HepG2 (cell line): ENCODE measurements around the gene CC2D1A. TPM values are rescaled to one million over a fixed set of nuclear protein-coding genes. Genes with fewer than 3 reads are reported as not detected.

Experiments
- CAMTA2 ChIP-seq: sonication (generic); formaldehyde crosslinking; IDR thresholded peaks from 2 replicates; pipeline ENCODE4 v1.4.0; 2020; ENCODE audit warnings: mild to moderate bottlenecking, missing genetic modification reagents, borderline replicate concordance
- EEA1 ChIP-seq: sonication (generic); formaldehyde crosslinking; IDR thresholded peaks from 2 replicates; pipeline ENCODE4 v1.5.1; 2020; ENCODE audit warnings: mild to moderate bottlenecking, missing genetic modification reagents, borderline replicate concordance
- FOXP1 ChIP-seq, 2 experiments: fragments of 450-650 bp in 1 of 2; IDR thresholded peaks; 2 replicates each; pipeline ENCODE4 v1.6.1; 2017 to 2018; ENCODE audit warnings: antibody characterized with exemption in 1 of 2
- GATAD1 ChIP-seq: IDR thresholded peaks from 2 replicates; pipeline ENCODE4 v1.6.1; 2016; ENCODE audit warnings: missing genetic modification reagents, missing compliant biosample characterization
- HMG20B ChIP-seq: conservative IDR thresholded peaks from 2 replicates; pipeline ENCODE4 v1.6.1; 2016; ENCODE audit warnings: missing genetic modification reagents, missing compliant biosample characterization
- MBD4 ChIP-seq: IDR thresholded peaks from 2 replicates; pipeline ENCODE4 v1.6.1; 2012; ENCODE audit warnings: low read length, inconsistent platforms, borderline replicate concordance
- MEIS2 ChIP-seq: sonication (generic); formaldehyde crosslinking; IDR thresholded peaks from 2 replicates; pipeline ENCODE4 v1.9.0; 2021; ENCODE audit warnings: mild to moderate bottlenecking, missing genetic modification reagents
- REL ChIP-seq: sonication (generic); formaldehyde crosslinking; conservative IDR thresholded peaks from 2 replicates; pipeline ENCODE4 v1.8.0; 2022; ENCODE audit warnings: mild to moderate bottlenecking, missing genetic modification reagents, moderate library complexity
- SKI ChIP-seq: fragments of 450-650 bp; IDR thresholded peaks from one replicate; pipeline ENCODE4 v1.6.1; 2018; ENCODE audit warnings: mild to moderate bottlenecking; ENCODE audit not compliant: partially characterized antibody
- TEAD2 ChIP-seq: sonication (generic); formaldehyde crosslinking; IDR thresholded peaks from 2 replicates; pipeline ENCODE4 v1.9.0; 2021; ENCODE audit warnings: missing genetic modification reagents
- YY1 ChIP-seq: IDR thresholded peaks from 2 replicates; pipeline ENCODE4 v1.6.1; 2011; ENCODE audit warnings: low read length, low read depth, moderate library complexity, mild to moderate bottlenecking; ENCODE audit not compliant: insufficient read depth, insufficient replicate concordance
- ZFYVE20 ChIP-seq: sonication (generic); formaldehyde crosslinking; IDR thresholded peaks from 2 replicates; pipeline ENCODE4 v1.8.0; 2023; ENCODE audit warnings: low read depth, mild to moderate bottlenecking, moderate library complexity, missing genetic modification reagents, borderline replicate concordance
- ZMYM3 ChIP-seq: sonication (generic); formaldehyde crosslinking; IDR thresholded peaks from 2 replicates; pipeline ENCODE4 v1.5.1; 2020; ENCODE audit warnings: mild to moderate bottlenecking, missing genetic modification reagents
- ZNF138 ChIP-seq: sonication (generic); formaldehyde crosslinking; IDR thresholded peaks from 2 replicates; pipeline ENCODE4 v1.5.0; 2020; ENCODE audit warnings: mild to moderate bottlenecking, low read depth, missing genetic modification reagents
- ZNF24 ChIP-seq: fragments of 450-650 bp; IDR thresholded peaks from 2 replicates; pipeline ENCODE4 v1.6.1; 2017; ENCODE audit warnings: antibody characterized with exemption, mild to moderate bottlenecking
- ZNF350 ChIP-seq: sonication (generic); formaldehyde crosslinking; IDR thresholded peaks from 2 replicates; pipeline ENCODE4 v1.4.0; 2020; ENCODE audit warnings: mild to moderate bottlenecking, low read depth, missing genetic modification reagents, borderline replicate concordance
- ZNF451 ChIP-seq: sonication (generic); formaldehyde crosslinking; IDR thresholded peaks from 2 replicates; pipeline ENCODE4 v1.5.0; 2020; ENCODE audit warnings: mild to moderate bottlenecking, missing genetic modification reagents
- ZNF484 ChIP-seq: sonication (generic); formaldehyde crosslinking; IDR thresholded peaks from 2 replicates; pipeline ENCODE4 v1.5.1; 2020; ENCODE audit warnings: mild to moderate bottlenecking, low read depth, missing genetic modification reagents, borderline replicate concordance
- ZNF720 ChIP-seq: sonication (generic); formaldehyde crosslinking; IDR thresholded peaks from 2 replicates; pipeline ENCODE4 v1.4.0; 2020; ENCODE audit warnings: missing genetic modification reagents
- polyA plus RNA-seq, 8 experiments: library from polyadenylated mRNA; depleted of rRNA in 3 of 8; stranded (reverse) in 7 of 8; unstranded in 1 of 8; fragments of >200 nt; fragmentation: Illumina TruSeq in 4 of 8; extraction: Trizol in 4 of 8; gene quantifications; 2 replicates each; pipeline versions ENCODE4 v1.2.1 to v1.2.3, GENCODE V29; 2011 to 2016; ENCODE audit warnings: low read depth in 4 of 8, missing spikeins in 1 of 8, mixed read lengths in 1 of 8; ENCODE audit not compliant: insufficient read depth in 1 of 8
- total RNA-seq, 5 experiments: library from RNA; depleted of rRNA; stranded (reverse); fragments of >200 nt; fragmentation: Illumina TruSeq; extraction: Trizol; gene quantifications; 2 replicates each; pipeline ENCODE4 v1.2.3, GENCODE V29; 2016; ENCODE audit warnings: low read depth in 1 of 5
- TF ChIP-seq, protein P1 (sequence below): sonication (generic); formaldehyde crosslinking; IDR thresholded peaks from 2 replicates; pipeline ENCODE4 v1.4.0; 2020; ENCODE audit warnings: missing genetic modification reagents
- TF ChIP-seq, protein P2 (sequence below): sonication (generic); formaldehyde crosslinking; IDR thresholded peaks from 2 replicates; pipeline ENCODE4 v1.4.0; 2020; ENCODE audit warnings: missing genetic modification reagents, borderline replicate concordance
- TF ChIP-seq, protein P3 (sequence below): IDR thresholded peaks from 2 replicates; pipeline ENCODE4 v1.6.1; 2016; ENCODE audit warnings: control low read depth
- TF ChIP-seq, protein P4 (sequence below): sonication (generic); formaldehyde crosslinking; IDR thresholded peaks from 2 replicates; pipeline ENCODE4 v1.4.0; 2020; ENCODE audit warnings: missing genetic modification reagents, borderline replicate concordance

Gene CC2D1A
- total and polyA plus RNA-seq, 2 of the 13 experiments (the other 11 are each of a cell fraction or from before 2014, with no cell fraction given): 9.7 to 11.5 TPM

DNA sequence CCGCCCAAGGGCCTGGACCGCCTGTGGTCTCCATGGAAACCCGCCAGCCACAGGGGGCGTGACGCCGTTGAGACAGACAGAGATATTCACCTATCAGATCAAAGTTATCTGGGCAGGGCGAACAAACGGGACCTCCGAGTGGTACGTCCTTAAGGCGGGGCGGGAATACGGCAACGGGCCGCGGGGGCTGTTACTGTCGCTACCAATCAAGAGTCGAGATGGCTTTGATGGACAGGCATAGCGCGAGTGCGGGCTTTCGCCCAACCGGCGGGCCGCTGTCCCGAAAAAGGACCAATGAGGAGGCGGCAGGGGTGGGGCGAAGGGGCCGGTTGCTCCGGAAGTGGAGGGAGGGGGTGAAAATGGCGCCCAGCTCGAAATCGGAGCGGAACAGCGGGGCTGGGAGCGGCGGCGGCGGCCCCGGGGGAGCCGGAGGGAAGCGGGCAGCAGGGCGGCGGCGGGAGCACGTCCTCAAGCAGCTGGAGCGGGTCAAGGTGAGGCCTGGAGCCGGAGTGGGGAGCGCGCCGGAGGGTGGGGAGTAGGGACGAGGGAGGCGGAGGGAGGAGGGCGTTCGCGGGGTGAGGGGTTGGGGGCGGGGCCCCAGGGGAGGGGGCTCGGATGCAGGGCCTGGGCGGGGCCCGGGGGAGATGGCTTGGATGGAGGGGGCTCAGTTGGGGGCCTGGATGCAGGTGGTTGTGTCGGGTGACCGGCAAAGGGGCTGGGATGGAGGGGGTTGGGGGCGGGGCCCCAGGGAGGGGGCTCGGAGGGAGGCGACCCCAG, 46.3 kb downstream of the CC2D1A start, which contains the start of gene DCAF15 (continued):
- TF ChIP-seq HMG20B: no peak
- no peak for TF ChIP-seq ZFYVE20 (CRISPR knock-in tag)
- TF ChIP-seq SKI: peak; percentile 20
- TF ChIP-seq MEIS2 (CRISPR knock-in tag): no peak
- TF ChIP-seq, protein P1, sequence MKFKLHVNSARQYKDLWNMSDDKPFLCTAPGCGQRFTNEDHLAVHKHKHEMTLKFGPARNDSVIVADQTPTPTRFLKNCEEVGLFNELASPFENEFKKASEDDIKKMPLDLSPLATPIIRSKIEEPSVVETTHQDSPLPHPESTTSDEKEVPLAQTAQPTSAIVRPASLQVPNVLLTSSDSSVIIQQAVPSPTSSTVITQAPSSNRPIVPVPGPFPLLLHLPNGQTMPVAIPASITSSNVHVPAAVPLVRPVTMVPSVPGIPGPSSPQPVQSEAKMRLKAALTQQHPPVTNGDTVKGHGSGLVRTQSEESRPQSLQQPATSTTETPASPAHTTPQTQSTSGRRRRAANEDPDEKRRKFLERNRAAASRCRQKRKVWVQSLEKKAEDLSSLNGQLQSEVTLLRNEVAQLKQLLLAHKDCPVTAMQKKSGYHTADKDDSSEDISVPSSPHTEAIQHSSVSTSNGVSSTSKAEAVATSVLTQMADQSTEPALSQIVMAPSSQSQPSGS: no peak
- TF ChIP-seq ZNF484: no peak
- TF ChIP-seq MBD4: no peak
- no peak for TF ChIP-seq REL (CRISPR knock-in tag)
- no peak for TF ChIP-seq EEA1 (CRISPR knock-in tag)
- no peak for TF ChIP-seq ZNF720 (CRISPR knock-in tag)
- TF ChIP-seq FOXP1 (IDR thresholded peaks at IDR 0.05): no peak
- TF ChIP-seq FOXP1 (CRISPR knock-in tag; IDR thresholded peaks at IDR 0.05): no peak
- no peak for TF ChIP-seq ZNF138 (CRISPR knock-in tag)
- TF ChIP-seq YY1: peak; percentile 95
- TF ChIP-seq ZNF451 (CRISPR knock-in tag): no peak
- TF ChIP-seq CAMTA2 (CRISPR knock-in tag): no peak
- TF ChIP-seq, protein P2, sequence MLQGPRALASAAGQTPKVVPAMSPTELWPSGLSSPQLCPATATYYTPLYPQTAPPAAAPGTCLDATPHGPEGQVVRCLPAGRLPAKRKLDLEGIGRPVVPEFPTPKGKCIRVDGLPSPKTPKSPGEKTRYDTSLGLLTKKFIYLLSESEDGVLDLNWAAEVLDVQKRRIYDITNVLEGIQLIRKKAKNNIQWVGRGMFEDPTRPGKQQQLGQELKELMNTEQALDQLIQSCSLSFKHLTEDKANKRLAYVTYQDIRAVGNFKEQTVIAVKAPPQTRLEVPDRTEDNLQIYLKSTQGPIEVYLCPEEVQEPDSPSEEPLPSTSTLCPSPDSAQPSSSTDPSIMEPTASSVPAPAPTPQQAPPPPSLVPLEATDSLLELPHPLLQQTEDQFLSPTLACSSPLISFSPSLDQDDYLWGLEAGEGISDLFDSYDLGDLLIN (CRISPR knock-in tag): no peak
- TF ChIP-seq, protein P3, sequence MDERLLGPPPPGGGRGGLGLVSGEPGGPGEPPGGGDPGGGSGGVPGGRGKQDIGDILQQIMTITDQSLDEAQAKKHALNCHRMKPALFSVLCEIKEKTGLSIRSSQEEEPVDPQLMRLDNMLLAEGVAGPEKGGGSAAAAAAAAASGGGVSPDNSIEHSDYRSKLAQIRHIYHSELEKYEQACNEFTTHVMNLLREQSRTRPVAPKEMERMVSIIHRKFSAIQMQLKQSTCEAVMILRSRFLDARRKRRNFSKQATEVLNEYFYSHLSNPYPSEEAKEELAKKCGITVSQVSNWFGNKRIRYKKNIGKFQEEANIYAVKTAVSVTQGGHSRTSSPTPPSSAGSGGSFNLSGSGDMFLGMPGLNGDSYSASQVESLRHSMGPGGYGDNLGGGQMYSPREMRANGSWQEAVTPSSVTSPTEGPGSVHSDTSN (CRISPR knock-in tag): peak; percentile 98
- no peak for TF ChIP-seq TEAD2
- TF ChIP-seq, protein P4, sequence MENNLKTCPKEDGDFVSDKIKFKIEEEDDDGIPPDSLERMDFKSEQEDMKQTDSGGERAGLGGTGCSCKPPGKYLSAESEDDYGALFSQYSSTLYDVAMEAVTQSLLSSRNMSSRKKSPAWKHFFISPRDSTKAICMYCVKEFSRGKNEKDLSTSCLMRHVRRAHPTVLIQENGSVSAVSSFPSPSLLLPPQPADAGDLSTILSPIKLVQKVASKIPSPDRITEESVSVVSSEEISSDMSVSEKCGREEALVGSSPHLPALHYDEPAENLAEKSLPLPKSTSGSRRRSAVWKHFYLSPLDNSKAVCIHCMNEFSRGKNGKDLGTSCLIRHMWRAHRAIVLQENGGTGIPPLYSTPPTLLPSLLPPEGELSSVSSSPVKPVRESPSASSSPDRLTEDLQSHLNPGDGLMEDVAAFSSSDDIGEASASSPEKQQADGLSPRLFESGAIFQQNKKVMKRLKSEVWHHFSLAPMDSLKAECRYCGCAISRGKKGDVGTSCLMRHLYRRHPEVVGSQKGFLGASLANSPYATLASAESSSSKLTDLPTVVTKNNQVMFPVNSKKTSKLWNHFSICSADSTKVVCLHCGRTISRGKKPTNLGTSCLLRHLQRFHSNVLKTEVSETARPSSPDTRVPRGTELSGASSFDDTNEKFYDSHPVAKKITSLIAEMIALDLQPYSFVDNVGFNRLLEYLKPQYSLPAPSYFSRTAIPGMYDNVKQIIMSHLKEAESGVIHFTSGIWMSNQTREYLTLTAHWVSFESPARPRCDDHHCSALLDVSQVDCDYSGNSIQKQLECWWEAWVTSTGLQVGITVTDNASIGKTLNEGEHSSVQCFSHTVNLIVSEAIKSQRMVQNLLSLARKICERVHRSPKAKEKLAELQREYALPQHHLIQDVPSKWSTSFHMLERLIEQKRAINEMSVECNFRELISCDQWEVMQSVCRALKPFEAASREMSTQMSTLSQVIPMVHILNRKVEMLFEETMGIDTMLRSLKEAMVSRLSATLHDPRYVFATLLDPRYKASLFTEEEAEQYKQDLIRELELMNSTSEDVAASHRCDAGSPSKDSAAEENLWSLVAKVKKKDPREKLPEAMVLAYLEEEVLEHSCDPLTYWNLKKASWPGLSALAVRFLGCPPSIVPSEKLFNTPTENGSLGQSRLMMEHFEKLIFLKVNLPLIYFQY (CRISPR knock-in tag): no peak
- peak; percentile 16; the same call in 1 of the 2 replicates for TF ChIP-seq ZNF350 (CRISPR knock-in tag)
- TF ChIP-seq GATAD1 (CRISPR knock-in tag): peak; percentile 83
- TF ChIP-seq ZMYM3 (CRISPR knock-in tag): no peak
- TF ChIP-seq ZNF24: no peak
